Gastrocnemius medialis (tissue), 4 donors: ENCODE results near the gene ASF1B. TPM values are rescaled to one million over a fixed set of nuclear protein-coding genes. Genes with fewer than 3 reads are reported as not detected.

Experiments used
- ATAC-seq, 2 donors: fragments of 150-250 bp; one replicate each; pipeline ENCODE4 v1.9.1; 2016
- DNase-seq, 2 donors: peaks; one replicate each; pipeline ENCODE4 v3.0.0-alpha.2; 2019
- H3K27ac ChIP-seq, 4 donors: fragments of 200-600 bp; sonication (generic); 1 replicate in 1 of 4; 2 replicates in 3 of 4; pipeline ENCODE4 v1.5.1; 2016 to 2018; ENCODE audit warnings: mild to moderate bottlenecking in 2 of 4, moderate library complexity in 1 of 4
- H3K27me3 ChIP-seq, 3 donors: fragments of 200-600 bp; sonication (generic) in 2 of 3; 1 replicate in 1 of 3; 2 replicates in 2 of 3; pipeline versions ENCODE4 v1.5.1 to v1.6.0; 2016 to 2019; ENCODE audit warnings: mild to moderate bottlenecking in 1 of 3, moderate library complexity in 1 of 3
- H3K36me3 ChIP-seq, 2 donors: fragments of 200-600 bp; sonication (generic) in 1 of 2; one replicate each; pipeline ENCODE4 v1.5.1; 2017 to 2018
- H3K4me1 ChIP-seq, 2 donors: fragments of 200-600 bp; sonication (generic) in 1 of 2; one replicate each; pipeline ENCODE4 v1.5.1; 2016 to 2017; ENCODE audit warnings: mild to moderate bottlenecking in 2 of 2
- H3K4me3 ChIP-seq, 4 donors: fragments of 200-600 bp; sonication (generic) in 3 of 4; 1 replicate in 1 of 4; 2 replicates in 3 of 4; pipeline ENCODE4 v1.5.1; 2016 to 2019; ENCODE audit warnings: mild to moderate bottlenecking in 2 of 4
- H3K9me3 ChIP-seq, 3 donors: fragments of 200-600 bp; sonication (generic) in 2 of 3; 1 replicate in 1 of 3; 2 replicates in 2 of 3; pipeline ENCODE4 v1.5.1; 2016 to 2019
- POLR2A ChIP-seq, 2 donors: fragments of 450-650 bp; IDR thresholded peaks; one replicate each; pipeline ENCODE4 v1.6.1; 2017; ENCODE audit warnings: antibody characterized with exemption in 2 of 2, mild to moderate bottlenecking in 2 of 2, moderate library complexity in 2 of 2
- in situ Hi-C, 4 donors: fragments of 200-750 bp; cut with MboI; loops; one replicate each; pipeline versions ENCODE4 v1.15.0 to v1.8.0; 2017; ENCODE audit warnings: low sequenced_read_pairs in 4 of 4
- intact Hi-C: fragments of 100-400 bp; cut with DNase I; formaldehyde crosslinking; loops from one replicate; pipeline ENCODE4 v1.15.1; 2023; ENCODE audit warnings: low total_unique reads
- total RNA-seq, 4 donors: library from RNA; depleted of rRNA; stranded (reverse); fragments of >200 nt; gene quantifications; one replicate each; pipeline versions ENCODE4 v1.1.0 to v1.2.3, GENCODE V29; 2016
- TF ChIP-seq, protein P1 (sequence below), 5 experiments: fragments of 450-650 bp in 3 of 5; fragments of 200-600 bp in 2 of 5; sonication (generic) in 2 of 5; IDR thresholded peaks in 4 of 5; conservative IDR thresholded peaks in 1 of 5; 1 replicate in 4 of 5; 2 replicates in 1 of 5; pipeline ENCODE4 v1.5.1; 2016 to 2019; ENCODE audit warnings: antibody characterized with exemption in 5 of 5, mild to moderate bottlenecking in 3 of 5, moderate library complexity in 3 of 5

ASF1B gene
- total RNA-seq, 4 donors from 2014 or later = 1.2 to 4.1 (median 1.5) TPM; not detected in 1

DNA sequence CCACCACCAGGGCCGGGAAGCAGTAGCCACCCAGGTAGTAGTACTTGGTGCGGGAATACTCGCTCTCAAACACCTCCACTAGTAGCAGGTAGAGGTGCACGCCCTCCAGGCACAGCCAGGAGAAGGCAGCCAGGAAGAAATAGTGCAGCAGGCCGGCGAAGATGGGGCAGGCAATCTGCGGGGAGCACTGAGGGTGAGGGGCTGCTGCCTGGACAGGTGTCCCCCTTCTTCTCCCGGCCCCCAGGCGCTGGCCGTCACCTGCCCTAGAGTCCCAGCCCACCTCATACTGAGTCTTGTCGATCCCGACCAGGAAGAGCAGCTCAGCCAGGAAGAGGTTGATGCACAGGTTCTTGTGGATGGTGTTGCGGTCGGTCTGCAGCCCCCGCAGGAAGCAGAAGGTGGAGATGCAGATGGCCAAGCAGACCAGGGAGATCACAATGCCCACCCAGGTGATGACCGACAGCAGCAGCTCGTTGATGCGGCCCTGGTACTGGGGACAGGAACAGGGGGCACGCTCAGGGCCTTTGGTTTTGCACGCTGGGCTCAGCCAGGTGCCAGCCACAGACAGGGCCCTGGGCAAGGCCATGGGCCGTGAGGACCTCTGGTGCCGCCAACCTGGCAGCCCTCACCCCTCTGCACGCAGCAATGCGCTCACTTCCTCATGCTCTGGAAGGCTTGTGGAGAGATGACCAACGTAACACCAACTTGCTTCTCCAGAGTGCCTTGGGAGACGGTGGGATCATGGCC, 20.8 kb upstream of the ASF1B start:
- H3K4me1 ChIP-seq = no peaks in the 10 kb centered on the region
- in situ Hi-C loops (no loop called here), intact Hi-C loops (no loop called here)
- ATAC-seq = no peak
- no peak overlapping the region for H3K27ac ChIP-seq
- DNase-seq = no peak
- TF ChIP-seq, protein P1, sequence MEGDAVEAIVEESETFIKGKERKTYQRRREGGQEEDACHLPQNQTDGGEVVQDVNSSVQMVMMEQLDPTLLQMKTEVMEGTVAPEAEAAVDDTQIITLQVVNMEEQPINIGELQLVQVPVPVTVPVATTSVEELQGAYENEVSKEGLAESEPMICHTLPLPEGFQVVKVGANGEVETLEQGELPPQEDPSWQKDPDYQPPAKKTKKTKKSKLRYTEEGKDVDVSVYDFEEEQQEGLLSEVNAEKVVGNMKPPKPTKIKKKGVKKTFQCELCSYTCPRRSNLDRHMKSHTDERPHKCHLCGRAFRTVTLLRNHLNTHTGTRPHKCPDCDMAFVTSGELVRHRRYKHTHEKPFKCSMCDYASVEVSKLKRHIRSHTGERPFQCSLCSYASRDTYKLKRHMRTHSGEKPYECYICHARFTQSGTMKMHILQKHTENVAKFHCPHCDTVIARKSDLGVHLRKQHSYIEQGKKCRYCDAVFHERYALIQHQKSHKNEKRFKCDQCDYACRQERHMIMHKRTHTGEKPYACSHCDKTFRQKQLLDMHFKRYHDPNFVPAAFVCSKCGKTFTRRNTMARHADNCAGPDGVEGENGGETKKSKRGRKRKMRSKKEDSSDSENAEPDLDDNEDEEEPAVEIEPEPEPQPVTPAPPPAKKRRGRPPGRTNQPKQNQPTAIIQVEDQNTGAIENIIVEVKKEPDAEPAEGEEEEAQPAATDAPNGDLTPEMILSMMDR (IDR thresholded peaks at IDR 0.05 in 4 of 5, conservative IDR thresholded peaks at IDR 0.05 in 1 of 5) = no peak
- TF ChIP-seq POLR2A (IDR thresholded peaks at IDR 0.05) = no peak
- H3K9me3 ChIP-seq = no peaks in the 10 kb centered on the region
- no peak overlapping the region for H3K4me3 ChIP-seq
- no peaks in the 10 kb centered on the region for H3K36me3 ChIP-seq
- H3K27me3 ChIP-seq = no peaks in the 10 kb centered on the region

DNA sequence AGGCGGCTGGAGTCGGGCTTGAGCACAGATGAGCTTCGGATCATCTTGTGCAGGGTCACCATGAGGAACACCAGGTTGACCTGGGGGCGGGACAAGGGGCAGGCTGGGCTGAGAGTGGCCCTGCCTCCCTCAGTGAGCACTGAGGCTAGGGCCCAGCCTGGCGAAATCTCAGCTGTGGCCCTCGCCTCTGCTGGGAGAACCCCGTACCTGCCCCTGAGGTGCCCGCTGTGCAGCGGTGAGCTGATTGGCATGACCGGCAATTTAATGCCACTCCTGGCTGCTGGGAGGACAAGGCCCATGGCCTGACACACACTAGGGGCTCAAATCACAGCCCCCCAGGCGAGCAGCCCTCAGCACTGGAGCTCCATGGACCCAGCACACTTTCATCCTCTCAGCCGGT, 19.7 kb upstream of the ASF1B start:
- in situ Hi-C loops = no loop called here

DNA sequence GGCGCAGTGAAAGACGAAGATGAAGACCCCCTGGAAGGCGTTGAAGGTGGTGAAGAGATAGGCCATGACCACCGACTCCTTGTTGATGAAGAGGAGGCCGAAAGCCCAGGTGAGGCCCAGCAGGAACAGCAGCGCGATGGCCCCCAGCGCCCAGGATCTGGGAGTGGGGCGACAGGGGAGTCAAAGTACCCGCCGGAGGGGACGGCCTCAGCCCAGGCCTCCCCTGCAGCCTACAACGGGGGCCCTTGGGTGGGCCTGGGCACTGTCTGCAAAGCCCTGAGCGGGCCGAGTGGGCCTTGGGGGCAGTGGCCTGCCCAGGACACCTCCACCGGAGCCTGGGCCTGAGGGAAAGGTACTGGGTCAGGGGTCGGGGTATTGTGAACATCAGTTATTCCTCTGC, 19.0 kb upstream of the ASF1B start:
- H3K27ac ChIP-seq = no peak overlapping the region
- no peak for TF ChIP-seq POLR2A (IDR thresholded peaks at IDR 0.05)
- TF ChIP-seq, protein P1 (IDR thresholded peaks at IDR 0.05 in 4 of 5, conservative IDR thresholded peaks at IDR 0.05 in 1 of 5) = no peak
- in situ Hi-C loops = no loop called here
- intact Hi-C loops = no loop called here
- DNase-seq (no peak), ATAC-seq (no peak)
- no peaks in the 10 kb centered on the region for H3K36me3 ChIP-seq
- H3K9me3 ChIP-seq = no peaks in the 10 kb centered on the region
- H3K4me1 ChIP-seq = peaks cover 1 to 4% of the 10 kb centered on the region in 2 donors
- H3K27me3 ChIP-seq = no peaks in the 10 kb centered on the region
- no peak overlapping the region for H3K4me3 ChIP-seq

More for the DNA sequence above, 19.7 kb upstream of the ASF1B start:
- intact Hi-C loops = no loop called here
- Histone ChIP-seq H3K36me3 (no peaks in the 10 kb centered on the region), H3K4me3 (no peak overlapping the region), H3K27ac (no peak overlapping the region), H3K4me1 (no peaks in the 10 kb centered on the region), H3K27me3 (no peaks in the 10 kb centered on the region), H3K9me3 (no peaks in the 10 kb centered on the region)
- DNase-seq = no peak
- TF ChIP-seq POLR2A (IDR thresholded peaks at IDR 0.05) = no peak
- TF ChIP-seq, protein P1 (IDR thresholded peaks at IDR 0.05 in 4 of 5, conservative IDR thresholded peaks at IDR 0.05 in 1 of 5) = no peak
- ATAC-seq = no peak

DNA sequence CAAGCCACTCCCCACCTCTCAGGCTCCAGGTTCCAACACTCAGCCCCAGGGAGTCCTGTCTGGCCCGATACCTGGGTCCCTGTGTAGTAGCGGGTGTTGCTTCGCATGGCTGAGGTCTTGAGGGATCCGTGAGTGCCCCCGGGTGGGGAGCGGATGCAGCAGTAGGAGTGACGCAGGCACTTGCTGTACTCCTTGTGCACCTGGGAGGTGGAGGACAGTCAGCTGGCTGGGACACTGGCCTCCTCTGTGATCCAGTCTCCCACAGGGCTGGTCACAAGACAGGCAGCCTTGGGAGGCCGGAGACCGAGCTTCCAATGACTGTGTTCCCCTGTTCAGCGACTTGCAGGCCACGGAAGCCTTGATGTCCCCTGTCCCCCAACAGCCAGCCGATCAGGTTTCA, 16.3 kb upstream of the ASF1B start:
- H3K9me3 ChIP-seq = no peaks in the 10 kb centered on the region
- peaks cover 11 to 19% of the 10 kb centered on the region in 2 donors for H3K4me1 ChIP-seq
- no peaks in the 10 kb centered on the region for H3K27me3 ChIP-seq
- ATAC-seq (no peak), DNase-seq (no peak)
- TF ChIP-seq POLR2A (IDR thresholded peaks at IDR 0.05) = no peak
- TF ChIP-seq, protein P1 (IDR thresholded peaks at IDR 0.05 in 4 of 5, conservative IDR thresholded peaks at IDR 0.05 in 1 of 5) = no peak
- no peak overlapping the region for H3K4me3 ChIP-seq
- in situ Hi-C loops (no loop called here), intact Hi-C loops (no loop called here)
- no peaks in the 10 kb centered on the region for H3K36me3 ChIP-seq
- H3K27ac ChIP-seq = no peak overlapping the region
